Measurements from ENCODE around the gene PTPN5.

PTPN5 gene

DNA sequence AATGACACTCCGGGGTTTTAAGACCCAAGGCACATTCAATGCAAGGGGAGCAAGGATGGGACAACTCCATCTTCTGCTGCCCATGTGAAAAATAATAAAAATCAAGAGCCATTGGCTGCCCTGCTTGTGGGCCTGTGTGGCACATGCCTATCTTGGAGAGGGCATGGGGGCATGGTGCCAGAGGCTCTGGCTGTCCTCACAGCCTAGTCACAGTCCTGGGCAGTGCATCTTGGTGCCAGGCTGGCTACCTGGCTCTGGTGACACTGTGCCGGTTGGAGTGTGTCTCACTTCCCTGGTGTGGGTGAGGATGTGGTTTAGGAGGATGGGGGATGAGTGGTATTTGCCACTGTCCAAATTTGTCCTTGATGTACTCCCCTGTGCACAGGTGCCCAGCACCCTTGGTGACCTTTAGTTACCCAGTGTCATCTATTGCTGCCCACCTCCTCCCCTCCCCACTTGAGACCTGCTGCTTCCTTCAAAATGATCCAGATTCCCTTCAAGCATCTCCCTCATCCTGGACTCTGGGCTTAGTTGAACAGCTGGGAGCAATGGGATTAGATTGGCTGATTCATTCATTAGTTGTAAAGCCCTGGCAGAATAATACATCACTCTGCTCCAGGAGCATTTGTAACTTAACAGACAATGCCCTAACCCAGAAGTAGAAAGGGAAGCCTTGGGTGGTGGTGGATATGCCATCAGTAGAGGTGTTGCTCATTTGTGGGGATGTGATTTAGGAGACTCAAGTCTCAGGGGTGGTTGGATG lies 88.4 kb downstream of the PTPN5 start:
- no peaks in the 10 kb centered on the region for H3K9me3 ChIP-seq (ENCODE audit: control insufficient read depth, low read length)
- H3K36me3 ChIP-seq (ENCODE audit: control insufficient read depth, insufficient read depth, low read length) = no peaks in the 10 kb centered on the region
- no peaks in the 10 kb centered on the region for H3K79me2 ChIP-seq
- TF ChIP-seq, protein P1, sequence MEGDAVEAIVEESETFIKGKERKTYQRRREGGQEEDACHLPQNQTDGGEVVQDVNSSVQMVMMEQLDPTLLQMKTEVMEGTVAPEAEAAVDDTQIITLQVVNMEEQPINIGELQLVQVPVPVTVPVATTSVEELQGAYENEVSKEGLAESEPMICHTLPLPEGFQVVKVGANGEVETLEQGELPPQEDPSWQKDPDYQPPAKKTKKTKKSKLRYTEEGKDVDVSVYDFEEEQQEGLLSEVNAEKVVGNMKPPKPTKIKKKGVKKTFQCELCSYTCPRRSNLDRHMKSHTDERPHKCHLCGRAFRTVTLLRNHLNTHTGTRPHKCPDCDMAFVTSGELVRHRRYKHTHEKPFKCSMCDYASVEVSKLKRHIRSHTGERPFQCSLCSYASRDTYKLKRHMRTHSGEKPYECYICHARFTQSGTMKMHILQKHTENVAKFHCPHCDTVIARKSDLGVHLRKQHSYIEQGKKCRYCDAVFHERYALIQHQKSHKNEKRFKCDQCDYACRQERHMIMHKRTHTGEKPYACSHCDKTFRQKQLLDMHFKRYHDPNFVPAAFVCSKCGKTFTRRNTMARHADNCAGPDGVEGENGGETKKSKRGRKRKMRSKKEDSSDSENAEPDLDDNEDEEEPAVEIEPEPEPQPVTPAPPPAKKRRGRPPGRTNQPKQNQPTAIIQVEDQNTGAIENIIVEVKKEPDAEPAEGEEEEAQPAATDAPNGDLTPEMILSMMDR (IDR thresholded peaks at IDR 0.05) = no peak
- H3K27me3 ChIP-seq (ENCODE audit: control insufficient read depth, insufficient read depth, low read length) = no peaks in the 10 kb centered on the region
- H3K9ac ChIP-seq = no peak overlapping the region
- H3K27ac ChIP-seq = no peak overlapping the region
- H3K4me3 ChIP-seq (ENCODE audit: low read depth, low read length) = no peak overlapping the region
- H3K4me2 ChIP-seq (ENCODE audit: low read length) = no peak overlapping the region
- H2AFZ ChIP-seq = no peak overlapping the region
- H3K4me1 ChIP-seq = peaks cover 10% of the 10 kb centered on the region

- Histone ChIP-seq H3K4me2 (ENCODE audit: low read length) (no peak overlapping the region), H3K27me3 (ENCODE audit: control insufficient read depth, insufficient read depth, low read length) (no peaks in the 10 kb centered on the region), H2AFZ (no peak overlapping the region), H3K27ac (no peak overlapping the region), H3K9me3 (ENCODE audit: control insufficient read depth, low read length) (no peaks in the 10 kb centered on the region), H3K4me1 (peaks cover 10% of the 10 kb centered on the region), H3K36me3 (ENCODE audit: control insufficient read depth, insufficient read depth, low read length) (no peaks in the 10 kb centered on the region), H3K4me3 (ENCODE audit: low read depth, low read length) (no peak overlapping the region), H3K9ac (no peak overlapping the region), H3K79me2 (no peaks in the 10 kb centered on the region)
- TF ChIP-seq, protein P1 (IDR thresholded peaks at IDR 0.05) = no peak
Observed at GRCh38 chr11:18701614-18702216, 89.9 kb downstream of the PTPN5 start.

DNA sequence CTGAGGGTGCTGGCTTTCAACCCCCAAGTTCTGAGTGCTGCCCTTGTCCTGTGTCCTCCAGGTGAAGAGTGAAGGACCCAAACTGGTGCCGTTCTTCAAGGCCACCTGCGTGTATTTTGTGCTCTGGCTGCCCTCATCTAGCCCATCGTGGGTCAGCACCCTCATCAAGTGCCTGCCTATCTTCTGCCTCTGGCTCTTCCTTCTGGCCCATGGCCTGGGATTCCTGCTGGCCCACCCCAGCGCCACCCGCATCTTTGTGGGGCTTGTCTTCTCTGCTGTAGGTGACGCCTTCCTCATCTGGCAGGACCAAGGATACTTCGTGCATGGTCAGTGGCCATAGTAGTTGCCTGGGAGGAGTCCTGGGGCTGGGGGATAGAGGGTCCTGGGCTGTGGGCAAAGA lies 90.7 kb downstream of the PTPN5 start:
- H3K4me2 ChIP-seq (ENCODE audit: low read length) = no peak overlapping the region
- no peaks in the 10 kb centered on the region for H3K27me3 ChIP-seq (ENCODE audit: control insufficient read depth, insufficient read depth, low read length)
- no peaks in the 10 kb centered on the region for H3K9me3 ChIP-seq (ENCODE audit: control insufficient read depth, low read length)
- no peak overlapping the region for H3K9ac ChIP-seq
- H2AFZ ChIP-seq = no peak overlapping the region
- H3K4me1 ChIP-seq = peaks cover 9% of the 10 kb centered on the region
- H3K4me3 ChIP-seq (ENCODE audit: low read depth, low read length) = no peak overlapping the region
- H3K36me3 ChIP-seq (ENCODE audit: control insufficient read depth, insufficient read depth, low read length) = no peaks in the 10 kb centered on the region
- no peaks in the 10 kb centered on the region for H3K79me2 ChIP-seq
- no peak overlapping the region for H3K27ac ChIP-seq
- TF ChIP-seq, protein P1 (IDR thresholded peaks at IDR 0.05) = no peak

- Histone ChIP-seq H3K27me3 (ENCODE audit: control insufficient read depth, insufficient read depth, low read length) (no peaks in the 10 kb centered on the region), H3K9ac (no peak overlapping the region), H3K27ac (no peak overlapping the region), H3K9me3 (ENCODE audit: control insufficient read depth, low read length) (no peaks in the 10 kb centered on the region), H2AFZ (no peak overlapping the region), H3K79me2 (no peaks in the 10 kb centered on the region), H3K4me1 (peaks cover 6% of the 10 kb centered on the region), H3K36me3 (ENCODE audit: control insufficient read depth, insufficient read depth, low read length) (no peaks in the 10 kb centered on the region), H3K4me3 (ENCODE audit: low read depth, low read length) (no peak overlapping the region), H3K4me2 (ENCODE audit: low read length) (no peak overlapping the region)
- TF ChIP-seq, protein P1 (IDR thresholded peaks at IDR 0.05) = no peak
Observed at GRCh38 chr11:18700375-18700774, 91.2 kb downstream of the PTPN5 start.

Measured in parathyroid adenoma (tissue), 2 donors.